ENCODE results near the gene PM20D1.

GRCh38 chr1:205878026-205878425 lies 28.1 kb upstream of the PM20D1 start:
- TF ChIP-seq CTCF (IDR thresholded peaks at IDR 0.05) (no peak), MAX (IDR thresholded peaks at IDR 0.05; ENCODE audit: low read depth) (no peak), POLR2AphosphoS5 (IDR thresholded peaks at IDR 0.05; ENCODE audit: low read depth, low read length) (no peak), TEAD4 (IDR thresholded peaks at IDR 0.05; ENCODE audit: borderline replicate concordance, insufficient read depth) (no peak), EZH2phosphoT487 (IDR thresholded peaks at IDR 0.05; ENCODE audit: borderline replicate concordance, low read depth) (no peak), RAD21 (IDR thresholded peaks at IDR 0.05; ENCODE audit: low read length) (no peak), GABPA (IDR thresholded peaks at IDR 0.05; ENCODE audit: low read depth) (no peak), FOXJ3 (CRISPR knock-in tag; IDR thresholded peaks at IDR 0.05) (no peak), JUND (IDR thresholded peaks at IDR 0.05) (no peak), MEF2A (IDR thresholded peaks at IDR 0.05; ENCODE audit: borderline replicate concordance, low read depth) (no peak), USF2 (IDR thresholded peaks at IDR 0.05; ENCODE audit: borderline replicate concordance, low read depth, low read length) (no peak), PBX3 (IDR thresholded peaks at IDR 0.05) (no peak), RFX5 (IDR thresholded peaks at IDR 0.05; ENCODE audit: low read length) (no peak)
